Keratinocyte (primary cell): Measurements from ENCODE around the gene FRYL.

Source experiments
- EZH2 ChIP-seq: IDR thresholded peaks from one replicate; pipeline ENCODE4 v1.6.1; 2012; ENCODE audit warnings: inconsistent platforms, mild to moderate bottlenecking, low read length, moderate library complexity
- TF ChIP-seq, protein P1 (sequence below), 3 experiments: IDR thresholded peaks in 1 of 3; conservative IDR thresholded peaks in 1 of 3; optimal IDR thresholded peaks in 1 of 3; 2 replicates in 2 of 3; 3 replicates in 1 of 3; pipeline versions ENCODE3 to v1.5.1; 2011; ENCODE audit warnings: low read length in 3 of 3, mild to moderate bottlenecking in 3 of 3, moderate library complexity in 2 of 3, control low read depth in 1 of 3, inconsistent platforms in 1 of 3; ENCODE audit not compliant: insufficient read depth in 2 of 3; ENCODE audit errors: extremely low read depth in 1 of 3

DNA sequence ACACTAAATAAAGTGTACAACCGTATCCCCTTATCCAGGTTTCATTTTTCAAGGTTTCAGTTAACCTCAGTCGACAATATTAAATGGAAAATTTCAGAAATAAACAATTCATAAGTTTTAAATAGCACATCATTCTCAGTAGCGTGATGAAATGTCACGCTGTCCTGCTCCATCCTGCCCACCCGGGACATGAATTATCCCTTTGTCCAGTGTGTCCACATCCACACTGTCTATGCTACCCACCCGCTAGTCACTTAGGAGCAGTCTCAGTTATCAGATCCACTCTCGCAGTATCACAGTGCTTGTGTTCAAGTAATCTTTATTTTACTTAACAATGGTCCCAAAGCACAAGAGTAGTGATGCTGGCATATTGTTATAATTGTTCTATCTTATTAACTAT is 54.7 kb downstream of the FRYL start:
- TF ChIP-seq, protein P1, sequence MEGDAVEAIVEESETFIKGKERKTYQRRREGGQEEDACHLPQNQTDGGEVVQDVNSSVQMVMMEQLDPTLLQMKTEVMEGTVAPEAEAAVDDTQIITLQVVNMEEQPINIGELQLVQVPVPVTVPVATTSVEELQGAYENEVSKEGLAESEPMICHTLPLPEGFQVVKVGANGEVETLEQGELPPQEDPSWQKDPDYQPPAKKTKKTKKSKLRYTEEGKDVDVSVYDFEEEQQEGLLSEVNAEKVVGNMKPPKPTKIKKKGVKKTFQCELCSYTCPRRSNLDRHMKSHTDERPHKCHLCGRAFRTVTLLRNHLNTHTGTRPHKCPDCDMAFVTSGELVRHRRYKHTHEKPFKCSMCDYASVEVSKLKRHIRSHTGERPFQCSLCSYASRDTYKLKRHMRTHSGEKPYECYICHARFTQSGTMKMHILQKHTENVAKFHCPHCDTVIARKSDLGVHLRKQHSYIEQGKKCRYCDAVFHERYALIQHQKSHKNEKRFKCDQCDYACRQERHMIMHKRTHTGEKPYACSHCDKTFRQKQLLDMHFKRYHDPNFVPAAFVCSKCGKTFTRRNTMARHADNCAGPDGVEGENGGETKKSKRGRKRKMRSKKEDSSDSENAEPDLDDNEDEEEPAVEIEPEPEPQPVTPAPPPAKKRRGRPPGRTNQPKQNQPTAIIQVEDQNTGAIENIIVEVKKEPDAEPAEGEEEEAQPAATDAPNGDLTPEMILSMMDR (optimal IDR thresholded peaks at IDR 0.05 in 1 of 3, IDR thresholded peaks at IDR 0.05 in 1 of 3, conservative IDR thresholded peaks at IDR 0.05 in 1 of 3; ENCODE audit: extremely low read depth in 1 of 3, insufficient read depth in 2 of 3, low read length in 3 of 3), result no peak
- TF ChIP-seq EZH2, result no peak
